ENCODE measurements around the gene STIM2.
"Not testable (repeated sequence)": the region's sequence is repeated elsewhere in the genome, so short reads cannot be mapped to it uniquely, and the experiment has no call there.

Gene STIM2

DNA sequence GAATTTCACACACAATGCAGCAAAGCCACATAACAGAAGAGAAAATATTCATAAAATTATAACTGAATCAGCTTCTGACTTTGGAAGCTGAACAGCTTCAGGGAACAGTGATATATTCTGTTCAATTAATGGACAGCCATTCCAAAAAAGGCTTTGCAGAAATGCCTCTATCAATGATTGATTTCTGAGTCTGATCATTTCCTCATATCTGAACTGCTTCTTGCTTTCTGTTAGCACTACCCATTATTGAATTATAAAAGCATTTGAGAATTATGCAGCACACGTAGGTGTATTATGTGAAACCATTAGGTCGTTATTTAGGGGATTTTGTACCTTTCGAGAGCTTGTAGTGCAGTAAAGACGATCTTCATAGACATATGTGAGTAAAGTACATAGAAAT is 159.6 kb downstream of the STIM2 start:
- in situ Hi-C loops (cut with MboI; ENCODE audit: low sequenced_read_pairs): loop anchor here (25.0 kb wide), 2 partner anchors 558 to 1033 kb away; no protein-coding TSS in a partner anchor

- in situ Hi-C loops (cut with MboI; ENCODE audit: low sequenced_read_pairs): loop anchor here (25.0 kb wide), 2 partner anchors 558 to 1033 kb away; no protein-coding TSS in a partner anchor
These were observed 160.0 kb downstream of the STIM2 start for GRCh38 chr4:27020603-27021002.

DNA sequence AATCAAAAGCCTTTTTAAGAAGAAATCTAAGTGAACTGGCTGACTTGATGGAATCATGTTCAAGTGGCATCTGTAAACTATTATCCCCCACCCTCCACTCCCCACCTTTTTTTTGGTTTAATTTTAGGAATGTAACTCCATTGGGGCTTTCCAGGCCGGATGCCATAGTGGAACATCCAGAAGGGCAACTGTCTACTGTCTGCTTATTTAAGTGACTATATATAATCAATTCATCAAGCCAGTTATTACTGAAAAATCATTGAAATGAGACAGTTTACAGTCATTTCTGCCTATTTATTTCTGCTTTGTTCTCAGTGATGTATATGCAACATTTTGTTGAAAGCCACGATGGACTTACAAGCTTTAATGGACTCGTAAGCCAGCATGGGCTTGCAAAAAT is 162.3 kb downstream of the STIM2 start:
- in situ Hi-C loops (cut with MboI; ENCODE audit: low sequenced_read_pairs): loop anchor here (25.0 kb wide), 2 partner anchors 561 to 1036 kb away; no protein-coding TSS in a partner anchor

DNA sequence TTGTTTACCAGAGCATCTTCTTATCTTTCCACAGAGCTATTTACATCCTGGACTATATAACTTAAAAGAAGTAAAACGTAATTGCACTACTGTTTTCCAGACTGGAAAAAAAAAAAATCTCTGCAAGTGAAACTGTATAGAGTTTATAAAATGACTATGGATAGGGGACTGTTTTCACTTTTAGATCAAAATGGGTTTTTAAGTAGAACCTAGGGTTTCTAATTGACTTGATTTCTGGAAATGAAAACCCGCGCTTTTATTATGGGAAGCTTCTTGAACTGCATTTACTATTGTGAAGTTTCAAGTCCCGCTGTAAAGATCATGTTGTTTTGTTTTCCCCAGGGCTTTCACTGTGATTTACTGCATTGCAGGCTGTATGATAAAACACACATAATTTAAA is 162.7 kb downstream of the STIM2 start:
- in situ Hi-C loops (cut with MboI; ENCODE audit: low sequenced_read_pairs): loop anchor here (25.0 kb wide), 2 partner anchors 561 to 1036 kb away; no protein-coding TSS in a partner anchor

GRCh38 chr4:27024805-27025204 is 164.2 kb downstream of the STIM2 start:
- in situ Hi-C loops (cut with MboI; ENCODE audit: low sequenced_read_pairs): loop anchor here (25.0 kb wide), 2 partner anchors 563 to 1038 kb away; no protein-coding TSS in a partner anchor

GRCh38 chr4:27027428-27027827 is 166.8 kb downstream of the STIM2 start:
- in situ Hi-C loops (cut with MboI; ENCODE audit: low sequenced_read_pairs): no loop called here

DNA sequence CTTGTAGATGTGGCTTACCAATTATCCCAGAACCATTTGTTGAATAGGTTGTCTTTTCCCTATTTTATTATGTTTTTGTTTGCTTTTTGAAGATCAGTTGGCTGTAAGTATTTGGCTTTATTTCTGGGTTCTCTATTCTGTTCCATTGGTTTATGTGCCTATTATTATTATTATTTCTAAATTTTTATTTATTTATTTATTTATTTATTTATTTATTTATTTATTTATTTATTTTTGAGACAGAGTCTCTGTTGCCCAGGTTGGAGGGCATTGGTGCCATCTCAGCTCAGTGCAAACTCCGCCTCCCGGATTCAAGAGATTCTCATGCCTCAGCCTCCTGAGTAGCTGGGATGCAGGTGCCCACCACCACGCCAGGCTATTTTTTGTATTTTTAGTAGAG is 174.5 kb downstream of the STIM2 start:
- in situ Hi-C loops (cut with MboI; ENCODE audit: low sequenced_read_pairs): not testable (repeated sequence)

GRCh38 chr4:27040356-27040755 is 179.7 kb downstream of the STIM2 start:
- in situ Hi-C loops (cut with MboI; ENCODE audit: low sequenced_read_pairs): no loop called here

DNA sequence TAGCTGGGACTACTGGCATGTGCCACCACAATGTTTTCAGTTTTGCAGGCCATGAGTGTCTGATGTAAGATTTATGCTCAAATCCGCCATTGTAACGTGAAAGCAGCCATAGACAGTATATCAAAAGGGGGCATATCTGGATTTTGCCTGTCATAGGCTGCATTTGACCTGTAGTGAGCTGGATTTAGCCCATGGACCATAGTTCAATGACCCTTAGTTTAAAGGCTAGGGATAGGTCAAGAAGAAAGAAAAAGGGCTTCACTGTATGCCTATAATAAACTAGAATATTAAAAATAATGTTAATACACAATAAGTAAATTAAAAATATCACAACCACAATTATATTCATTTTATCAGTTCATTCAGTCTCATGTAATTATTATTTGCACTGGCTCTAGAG is 181.8 kb downstream of the STIM2 start:
- in situ Hi-C loops (cut with MboI; ENCODE audit: low sequenced_read_pairs): no loop called here

DNA sequence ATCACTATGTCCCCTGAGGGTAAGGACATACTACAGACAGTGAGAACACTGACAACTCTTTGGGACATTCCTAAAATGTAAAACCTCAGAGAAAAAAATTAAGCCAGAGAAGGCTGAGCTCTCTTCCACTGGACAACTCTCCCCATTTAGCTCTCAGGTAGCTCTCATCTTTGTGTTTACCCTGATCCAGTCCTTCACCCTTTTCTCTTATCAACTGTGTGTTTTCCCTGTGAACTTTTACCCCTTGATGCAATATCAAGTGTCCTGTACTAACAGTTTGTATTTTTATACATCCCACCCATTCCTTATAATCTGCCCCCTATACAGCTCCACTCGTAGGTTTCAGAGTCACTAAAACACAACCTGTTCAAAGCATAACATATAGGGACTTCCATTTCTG is 182.6 kb downstream of the STIM2 start:
- in situ Hi-C loops (cut with MboI; ENCODE audit: low sequenced_read_pairs): no loop called here

- in situ Hi-C loops (cut with MboI; ENCODE audit: low sequenced_read_pairs): no loop called here
These were observed 186.2 kb downstream of the STIM2 start for GRCh38 chr4:27046851-27047250.

- in situ Hi-C loops (cut with MboI; ENCODE audit: low sequenced_read_pairs): no loop called here
These were observed 188.0 kb downstream of the STIM2 start for GRCh38 chr4:27048429-27049238.

GRCh38 chr4:27049239-27049829 is 188.7 kb downstream of the STIM2 start:
- in situ Hi-C loops (cut with MboI; ENCODE audit: low sequenced_read_pairs): no loop called here

DNA sequence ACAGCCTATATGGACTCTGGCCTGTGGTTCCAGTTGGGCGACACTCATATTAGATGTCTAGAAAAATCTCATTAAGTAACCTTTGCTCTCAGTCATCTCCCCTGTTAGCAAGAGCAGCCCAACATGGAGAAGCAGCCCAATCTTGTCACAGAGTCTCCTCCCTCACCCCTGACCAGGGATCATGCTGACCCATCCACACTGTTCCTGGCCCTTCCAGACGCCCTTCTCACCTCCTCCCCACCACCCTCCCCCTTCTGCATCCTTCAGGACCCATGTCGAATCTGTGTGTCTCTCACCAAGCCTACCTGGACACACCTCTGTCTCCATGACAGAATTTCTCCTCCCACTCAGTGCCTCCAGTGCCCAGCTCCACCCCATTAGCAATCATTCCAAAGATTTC is 190.1 kb downstream of the STIM2 start:
- in situ Hi-C loops (cut with MboI; ENCODE audit: low sequenced_read_pairs): no loop called here

GRCh38 chr4:27055221-27055760 is 194.7 kb downstream of the STIM2 start:
- in situ Hi-C loops (cut with MboI; ENCODE audit: low sequenced_read_pairs): no loop called here

DNA sequence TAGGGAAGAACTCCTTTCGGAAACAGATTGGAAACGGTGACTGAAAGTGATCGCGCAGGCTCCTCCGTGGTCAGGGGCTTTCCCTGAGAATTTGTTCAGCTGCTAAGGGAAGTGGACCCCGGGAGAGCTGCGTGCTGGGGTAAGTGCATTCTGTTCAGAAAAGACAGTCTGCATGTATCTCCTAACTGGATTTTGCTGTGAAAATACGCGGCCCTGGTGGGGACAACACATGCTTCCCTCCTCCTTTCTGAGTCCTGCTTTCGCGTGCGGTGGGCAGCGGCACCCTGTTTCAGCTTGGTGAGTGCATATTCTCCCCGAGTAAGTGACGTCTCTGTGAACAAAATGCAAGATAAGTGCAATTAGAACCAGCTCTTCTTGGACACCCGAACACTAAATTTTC is 195.6 kb downstream of the STIM2 start:
- in situ Hi-C loops (cut with MboI; ENCODE audit: low sequenced_read_pairs): no loop called here

- in situ Hi-C loops (cut with MboI; ENCODE audit: low sequenced_read_pairs): no loop called here
These were observed 196.4 kb downstream of the STIM2 start for GRCh38 chr4:27057053-27057452.

DNA sequence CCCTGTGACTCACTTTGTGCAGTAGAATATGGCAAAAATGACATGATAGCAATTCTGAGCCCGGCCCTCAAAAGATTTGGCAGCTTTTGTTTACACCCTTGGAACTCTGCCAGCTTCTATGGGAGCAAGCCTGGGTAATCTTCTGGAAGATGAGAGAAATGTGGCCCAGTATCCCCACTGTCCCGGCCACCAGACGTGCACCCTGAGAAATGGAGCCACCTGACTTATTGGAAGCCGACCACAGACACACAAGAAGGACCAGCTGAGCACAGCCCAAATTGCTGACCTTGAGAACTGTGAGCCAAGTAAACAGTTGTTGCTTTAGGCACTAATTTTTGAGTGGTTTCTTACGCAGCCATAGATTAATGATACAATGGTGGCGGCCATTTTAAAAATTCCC is 197.0 kb downstream of the STIM2 start:
- in situ Hi-C loops (cut with MboI; ENCODE audit: low sequenced_read_pairs): no loop called here

DNA sequence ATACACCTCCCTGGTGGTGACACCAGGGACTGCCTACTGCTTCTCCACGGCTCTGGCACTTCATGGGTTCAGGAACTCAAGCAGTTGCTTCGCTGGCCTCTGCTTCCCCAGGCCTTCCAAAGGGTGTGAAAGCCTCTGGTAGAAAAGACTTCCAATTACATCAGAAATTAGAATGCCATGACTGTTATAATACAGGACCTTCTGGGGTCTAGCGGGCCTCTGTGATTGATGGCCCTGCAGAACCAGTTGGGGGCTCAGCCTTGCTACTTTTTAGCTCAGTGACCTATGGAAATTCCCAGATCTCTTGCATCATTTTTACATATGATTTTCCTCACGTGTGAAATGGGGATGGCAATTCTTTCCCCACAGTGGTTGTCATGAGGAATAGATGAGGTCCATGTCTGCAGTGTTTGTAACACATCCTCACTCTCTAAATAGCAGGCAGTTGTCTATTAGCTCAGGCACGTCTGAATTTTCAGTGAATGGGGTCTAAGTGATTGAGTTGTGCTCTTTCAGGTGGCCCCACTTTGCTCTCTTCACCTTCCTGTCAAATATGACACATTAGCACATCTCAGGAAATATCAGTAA is 198.3 kb downstream of the STIM2 start:
- in situ Hi-C loops (cut with MboI; ENCODE audit: low sequenced_read_pairs): no loop called here

GRCh38 chr4:27059446-27059845 is 198.8 kb downstream of the STIM2 start:
- in situ Hi-C loops (cut with MboI; ENCODE audit: low sequenced_read_pairs): no loop called here

DNA sequence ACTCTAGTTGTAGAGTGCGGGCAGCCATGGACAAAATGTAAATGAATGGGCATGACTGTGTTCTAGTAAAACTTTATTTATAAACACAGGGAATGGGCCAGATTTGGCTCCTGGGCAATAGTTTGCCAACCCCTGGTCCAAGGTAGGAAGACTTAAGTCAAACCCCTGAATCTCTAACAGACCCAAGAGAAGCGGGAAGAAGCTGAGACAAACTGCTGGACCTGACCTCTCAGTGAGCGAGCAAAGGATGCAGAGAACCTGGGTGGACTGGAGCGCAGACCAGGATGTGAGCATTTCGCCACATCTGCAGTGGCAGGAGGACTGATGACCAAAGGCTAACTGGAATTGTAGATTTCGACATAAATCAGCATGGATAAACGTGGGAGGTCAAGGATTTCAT is 201.6 kb downstream of the STIM2 start:
- in situ Hi-C loops (cut with MboI; ENCODE audit: low sequenced_read_pairs): no loop called here

- in situ Hi-C loops (cut with MboI; ENCODE audit: low sequenced_read_pairs): no loop called here
These were observed 205.9 kb downstream of the STIM2 start for GRCh38 chr4:27066591-27066990.

Measured in HL-60/S4 treated with phorbol 12-myristate 13-acetate at 8.2 ng/mL for 4 days and 3 days (cell line).